Measurements from ENCODE around the gene ATXN3L. TPM values are rescaled to one million over a fixed set of nuclear protein-coding genes. Genes with fewer than 3 reads are reported as not detected.
A peak's percentile ranks its signal among the peaks of the same experiment; 100 is the strongest.

The ATXN3L gene
- total and polyA plus RNA-seq, 2 donors from 2014 or later = not detected

GRCh38 chrX:13285693-13286092, 34.2 kb downstream of the ATXN3L start:
- Histone ChIP-seq H3K9ac (ENCODE audit: low read length in 3 of 3) (no peak overlapping the region), H3K27me3 (ENCODE audit: control insufficient read depth, insufficient read depth, low read length) (no peaks in the 10 kb centered on the region), H3K27ac (ENCODE audit: low read depth in 2 of 2, low read length in 2 of 2) (no peak overlapping the region), H3K4me3 (ENCODE audit: low read length in 3 of 3) (no peak overlapping the region), H3K4me1 (ENCODE audit: control insufficient read depth in 2 of 3, insufficient read depth in 2 of 3, low read depth in 1 of 3, low read length in 3 of 3) (no peaks in the 10 kb centered on the region), H3K9me3 (ENCODE audit: control insufficient read depth in 2 of 3, insufficient read depth in 1 of 3, low read length in 3 of 3) (peaks cover 0 to 9% (median 0%) of the 10 kb centered on the region in 3 donors), H3K36me3 (ENCODE audit: control insufficient read depth in 2 of 3, insufficient read depth in 3 of 3, low read length in 3 of 3) (no peaks in the 10 kb centered on the region)
- no peak for FAIRE-seq
- intact Hi-C loops (cut with DNase I) = no loop called here
- peak in 1 of 5 donors; percentile 20 for DNase-seq
- TF ChIP-seq, protein P1, sequence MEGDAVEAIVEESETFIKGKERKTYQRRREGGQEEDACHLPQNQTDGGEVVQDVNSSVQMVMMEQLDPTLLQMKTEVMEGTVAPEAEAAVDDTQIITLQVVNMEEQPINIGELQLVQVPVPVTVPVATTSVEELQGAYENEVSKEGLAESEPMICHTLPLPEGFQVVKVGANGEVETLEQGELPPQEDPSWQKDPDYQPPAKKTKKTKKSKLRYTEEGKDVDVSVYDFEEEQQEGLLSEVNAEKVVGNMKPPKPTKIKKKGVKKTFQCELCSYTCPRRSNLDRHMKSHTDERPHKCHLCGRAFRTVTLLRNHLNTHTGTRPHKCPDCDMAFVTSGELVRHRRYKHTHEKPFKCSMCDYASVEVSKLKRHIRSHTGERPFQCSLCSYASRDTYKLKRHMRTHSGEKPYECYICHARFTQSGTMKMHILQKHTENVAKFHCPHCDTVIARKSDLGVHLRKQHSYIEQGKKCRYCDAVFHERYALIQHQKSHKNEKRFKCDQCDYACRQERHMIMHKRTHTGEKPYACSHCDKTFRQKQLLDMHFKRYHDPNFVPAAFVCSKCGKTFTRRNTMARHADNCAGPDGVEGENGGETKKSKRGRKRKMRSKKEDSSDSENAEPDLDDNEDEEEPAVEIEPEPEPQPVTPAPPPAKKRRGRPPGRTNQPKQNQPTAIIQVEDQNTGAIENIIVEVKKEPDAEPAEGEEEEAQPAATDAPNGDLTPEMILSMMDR (IDR thresholded peaks at IDR 0.05; ENCODE audit: borderline replicate concordance, extremely low read depth, insufficient read depth) = no peak

- no peaks in the 10 kb centered on the region for H3K27me3 ChIP-seq (ENCODE audit: control insufficient read depth, insufficient read depth, low read length)
- H3K27ac ChIP-seq (ENCODE audit: low read depth in 2 of 2, low read length in 2 of 2) = no peak overlapping the region
- no peak overlapping the region for H3K4me3 ChIP-seq (ENCODE audit: low read length in 3 of 3)
- FAIRE-seq = no peak
- H3K4me1 ChIP-seq (ENCODE audit: control insufficient read depth in 2 of 3, insufficient read depth in 2 of 3, low read depth in 1 of 3, low read length in 3 of 3) = no peaks in the 10 kb centered on the region
- no peak for DNase-seq
- peaks cover 0 to 9% (median 0%) of the 10 kb centered on the region in 3 donors for H3K9me3 ChIP-seq (ENCODE audit: control insufficient read depth in 2 of 3, insufficient read depth in 1 of 3, low read length in 3 of 3)
- no peak overlapping the region for H3K9ac ChIP-seq (ENCODE audit: low read length in 3 of 3)
- no peaks in the 10 kb centered on the region for H3K36me3 ChIP-seq (ENCODE audit: control insufficient read depth in 2 of 3, insufficient read depth in 3 of 3, low read length in 3 of 3)
- TF ChIP-seq, protein P1 (IDR thresholded peaks at IDR 0.05; ENCODE audit: borderline replicate concordance, extremely low read depth, insufficient read depth) = no peak
- intact Hi-C loops (cut with DNase I) = no loop called here
These were observed 34.6 kb downstream of the ATXN3L start for GRCh38 chrX:13285229-13285628.

GRCh38 chrX:13284570-13284969, 35.3 kb downstream of the ATXN3L start:
- no peak overlapping the region for H3K27ac ChIP-seq (ENCODE audit: low read depth in 2 of 2, low read length in 2 of 2)
- FAIRE-seq (no peak), DNase-seq (no peak)
- H3K9me3 ChIP-seq (ENCODE audit: control insufficient read depth in 2 of 3, insufficient read depth in 1 of 3, low read length in 3 of 3) = peaks cover 0 to 9% (median 0%) of the 10 kb centered on the region in 3 donors
- no peak overlapping the region for H3K9ac ChIP-seq (ENCODE audit: low read length in 3 of 3)
- no peaks in the 10 kb centered on the region for H3K27me3 ChIP-seq (ENCODE audit: control insufficient read depth, insufficient read depth, low read length)
- H3K4me3 ChIP-seq (ENCODE audit: low read length in 3 of 3) = no peak overlapping the region
- TF ChIP-seq, protein P1 (IDR thresholded peaks at IDR 0.05; ENCODE audit: borderline replicate concordance, extremely low read depth, insufficient read depth) = no peak
- H3K4me1 ChIP-seq (ENCODE audit: control insufficient read depth in 2 of 3, insufficient read depth in 2 of 3, low read depth in 1 of 3, low read length in 3 of 3) = no peaks in the 10 kb centered on the region
- no peaks in the 10 kb centered on the region for H3K36me3 ChIP-seq (ENCODE audit: control insufficient read depth in 2 of 3, insufficient read depth in 3 of 3, low read length in 3 of 3)
- intact Hi-C loops (cut with DNase I) = no loop called here

GRCh38 chrX:13283950-13284546, 35.8 kb downstream of the ATXN3L start:
- TF ChIP-seq, protein P1 (IDR thresholded peaks at IDR 0.05; ENCODE audit: borderline replicate concordance, extremely low read depth, insufficient read depth) = no peak
- intact Hi-C loops (cut with DNase I) = no loop called here
- no peak overlapping the region for H3K27ac ChIP-seq (ENCODE audit: low read depth in 2 of 2, low read length in 2 of 2)
- no peak for FAIRE-seq
- H3K27me3 ChIP-seq (ENCODE audit: control insufficient read depth, insufficient read depth, low read length) = no peaks in the 10 kb centered on the region
- no peaks in the 10 kb centered on the region for H3K4me1 ChIP-seq (ENCODE audit: control insufficient read depth in 2 of 3, insufficient read depth in 2 of 3, low read depth in 1 of 3, low read length in 3 of 3)
- no peaks in the 10 kb centered on the region for H3K36me3 ChIP-seq (ENCODE audit: control insufficient read depth in 2 of 3, insufficient read depth in 3 of 3, low read length in 3 of 3)
- H3K9ac ChIP-seq (ENCODE audit: low read length in 3 of 3) = no peak overlapping the region
- H3K4me3 ChIP-seq (ENCODE audit: low read length in 3 of 3) = no peak overlapping the region
- peaks cover 0 to 9% (median 0%) of the 10 kb centered on the region in 3 donors for H3K9me3 ChIP-seq (ENCODE audit: control insufficient read depth in 2 of 3, insufficient read depth in 1 of 3, low read length in 3 of 3)
- DNase-seq = peak in 1 of 5 donors; percentile 37

Measured in kidney (tissue), 14 donors.